ENCODE data around the gene IGSF21.

GRCh38 chr1:18300376-18300775 lies 192.8 kb downstream of the IGSF21 start:
- TF ChIP-seq POLR2A (IDR thresholded peaks at IDR 0.05; ENCODE audit: low read depth, low read length) = no peak
- TF ChIP-seq POLR2AphosphoS5 (IDR thresholded peaks at IDR 0.05; ENCODE audit: low read depth, low read length) = no peak
- TF ChIP-seq TAF1 (IDR thresholded peaks at IDR 0.05; ENCODE audit: low read depth, low read length) = no peak

Data from GM12891 (cell line).